Measurements from ENCODE around the gene ADAMTSL3.
"Not testable (repeated sequence)": the region's sequence is repeated elsewhere in the genome, so short reads cannot be mapped to it uniquely, and the experiment has no call there.

Gene ADAMTSL3

GRCh38 chr15:84081391-84082168 is 427.7 kb downstream of the ADAMTSL3 start:
- no peak for DNase-seq (ENCODE audit: low read depth, low spot score)

GRCh38 chr15:84082739-84083138 is 428.8 kb downstream of the ADAMTSL3 start:
- DNase-seq (ENCODE audit: low read depth, low spot score): no peak

GRCh38 chr15:84086071-84086470 is 432.1 kb downstream of the ADAMTSL3 start:
- DNase-seq (ENCODE audit: low read depth, low spot score): not testable (repeated sequence)
